Astrocyte (in vitro differentiated cells and primary cell): ENCODE measurements around the gene MAGIX. TPM values are rescaled to one million over a fixed set of nuclear protein-coding genes. Genes with fewer than 3 reads are reported as not detected.
A peak's percentile ranks its signal among the peaks of the same experiment; 100 is the strongest.

ENCODE experiments used
- DNase-seq: peaks from one replicate; pipeline ENCODE4 v3.0.0-alpha.2; 2010; ENCODE audit warnings: low read depth
- FAIRE-seq: peaks from 2 replicates; lab custom pipeline; 2011; peaks lifted over from hg19 to GRCh38; lab: Jason Lieb, UNC
- H2AFZ ChIP-seq: 2 replicates; pipeline ENCODE4 v1.6.0; 2012; ENCODE audit warnings: low read depth, low read length, inconsistent platforms
- H3K27ac ChIP-seq: 2 replicates; pipeline ENCODE4 v1.5.1; 2011; ENCODE audit warnings: low read depth, low read length, inconsistent platforms
- H3K27me3 ChIP-seq: 2 replicates; pipeline ENCODE4 v1.6.0; 2011; ENCODE audit warnings: low read length, inconsistent platforms; ENCODE audit not compliant: insufficient read depth
- H3K36me3 ChIP-seq: 2 replicates; pipeline ENCODE4 v1.5.1; 2011; ENCODE audit warnings: low read length, inconsistent platforms; ENCODE audit not compliant: insufficient read depth
- H3K4me1 ChIP-seq: 2 replicates; pipeline ENCODE4 v1.5.1; 2011; ENCODE audit warnings: low read length, inconsistent platforms; ENCODE audit not compliant: insufficient read depth
- H3K4me2 ChIP-seq: 2 replicates; pipeline ENCODE4 v1.6.0; 2012; ENCODE audit warnings: low read length, inconsistent platforms
- H3K4me3 ChIP-seq: 2 replicates; pipeline ENCODE4 v1.5.1; 2011; ENCODE audit warnings: low read depth, mild to moderate bottlenecking, low read length, inconsistent platforms; ENCODE audit not compliant: insufficient read depth
- H3K79me2 ChIP-seq: 2 replicates; pipeline ENCODE4 v1.6.0; 2012; ENCODE audit warnings: mild to moderate bottlenecking, low read length, inconsistent platforms; ENCODE audit not compliant: insufficient read depth
- H3K9ac ChIP-seq: 2 replicates; pipeline ENCODE4 v1.6.0; 2012; ENCODE audit warnings: mild to moderate bottlenecking, low read length, inconsistent platforms
- H3K9me3 ChIP-seq: 2 replicates; pipeline ENCODE4 v1.5.1; 2012; ENCODE audit warnings: low read depth, mild to moderate bottlenecking, low read length, inconsistent platforms; ENCODE audit not compliant: insufficient read depth
- H4K20me1 ChIP-seq: 2 replicates; pipeline ENCODE4 v1.6.0; 2012; ENCODE audit warnings: low read length, inconsistent platforms; ENCODE audit not compliant: insufficient read depth
- H3K27ac Mint-ChIP-seq: one replicate; pipeline ENCODE4 v1.8.0; 2021; ENCODE audit warnings: mild to moderate bottlenecking, mixed read lengths; ENCODE audit not compliant: unreplicated experiment
- H3K27me3 Mint-ChIP-seq: one replicate; pipeline ENCODE4 v1.8.0; 2021; ENCODE audit warnings: low read depth, mixed read lengths; ENCODE audit not compliant: unreplicated experiment
- H3K36me3 Mint-ChIP-seq: one replicate; pipeline ENCODE4 v1.8.0; 2021; ENCODE audit warnings: low read depth, mixed read lengths; ENCODE audit not compliant: unreplicated experiment
- H3K4me1 Mint-ChIP-seq: one replicate; pipeline ENCODE4 v1.8.0; 2021; ENCODE audit warnings: low read depth, mixed read lengths; ENCODE audit not compliant: unreplicated experiment
- H3K4me3 Mint-ChIP-seq: one replicate; pipeline ENCODE4 v1.8.0; 2021; ENCODE audit warnings: mild to moderate bottlenecking, moderate library complexity, mixed read lengths; ENCODE audit not compliant: unreplicated experiment
- H3K9me3 Mint-ChIP-seq: one replicate; pipeline ENCODE4 v1.8.0; 2021; ENCODE audit warnings: mild to moderate bottlenecking, mixed read lengths; ENCODE audit not compliant: unreplicated experiment
- CTCF ChIP-seq: IDR thresholded peaks from 2 replicates; pipeline ENCODE4 v1.5.1; 2011; ENCODE audit warnings: low read depth, mild to moderate bottlenecking, inconsistent platforms, low read length, moderate library complexity; ENCODE audit not compliant: insufficient read depth
- EZH2 ChIP-seq: IDR thresholded peaks from 2 replicates; pipeline ENCODE4 v1.6.1; 2012; ENCODE audit warnings: mild to moderate bottlenecking, low read length, inconsistent platforms; ENCODE audit not compliant: insufficient read depth
- total RNA-seq: library from RNA; stranded (reverse); gene quantifications from 2 replicates; pipeline ENCODE4 v1.2.1, GENCODE V29; 2021

The MAGIX gene
- total RNA-seq, 1 donor from 2014 or later = 1.2 TPM

- FAIRE-seq (no peak), DNase-seq (no peak)
- Mint-ChIP-seq H3K4me1 (no peaks in the 10 kb centered on the region), H3K4me3 (no peak overlapping the region), H3K36me3 (no peaks in the 10 kb centered on the region), H3K9me3 (no peaks in the 10 kb centered on the region), H3K27ac (no peak overlapping the region), H3K27me3 (no peaks in the 10 kb centered on the region)
- H3K79me2 ChIP-seq = no peaks in the 10 kb centered on the region
- peaks cover 8% of the 10 kb centered on the region for H3K4me1 ChIP-seq
- no peaks in the 10 kb centered on the region for H3K27me3 ChIP-seq
- H2AFZ ChIP-seq = no peak overlapping the region
- H3K9me3 ChIP-seq = no peaks in the 10 kb centered on the region
- H3K27ac ChIP-seq = no peak overlapping the region
- no peaks in the 10 kb centered on the region for H3K36me3 ChIP-seq
- no peak overlapping the region for H3K4me2 ChIP-seq
- no peak overlapping the region for H3K9ac ChIP-seq
- H3K4me3 ChIP-seq = no peak overlapping the region
- TF ChIP-seq EZH2 = no peak
- TF ChIP-seq CTCF = no peak
- H4K20me1 ChIP-seq = no peaks in the 10 kb centered on the region
Observed at GRCh38 chrX:49153467-49153866, 9.1 kb upstream of the MAGIX start.

- peak overlapping the region; percentile 89 for H3K27ac Mint-ChIP-seq
- no peak for TF ChIP-seq EZH2
- TF ChIP-seq CTCF = no peak
- no peaks in the 10 kb centered on the region for H3K79me2 ChIP-seq
- H3K27ac ChIP-seq = peak overlapping the region; percentile 96
- DNase-seq (peak; percentile 72), FAIRE-seq (peak; percentile 91)
- no peaks in the 10 kb centered on the region for H3K27me3 ChIP-seq
- H3K9me3 ChIP-seq = no peaks in the 10 kb centered on the region
- H3K4me3 Mint-ChIP-seq = peak overlapping the region; percentile 85
- H3K4me3 ChIP-seq = peak overlapping the region; percentile 54
- H3K27me3 Mint-ChIP-seq = no peaks in the 10 kb centered on the region
- no peaks in the 10 kb centered on the region for H3K4me1 Mint-ChIP-seq
- peak overlapping the region; percentile 91 for H3K4me2 ChIP-seq
- H4K20me1 ChIP-seq = no peaks in the 10 kb centered on the region
- H3K4me1 ChIP-seq = peaks cover 8% of the 10 kb centered on the region
- H3K9me3 Mint-ChIP-seq = no peaks in the 10 kb centered on the region
- H3K36me3 ChIP-seq = no peaks in the 10 kb centered on the region
- no peaks in the 10 kb centered on the region for H3K36me3 Mint-ChIP-seq
- peak overlapping the region; percentile 47 for H2AFZ ChIP-seq
- H3K9ac ChIP-seq = peak overlapping the region; percentile 92
Observed at GRCh38 chrX:49155243-49155899, 7.2 kb upstream of the MAGIX start.
